ENCODE results near the gene TLDC2.

The TLDC2 gene

DNA sequence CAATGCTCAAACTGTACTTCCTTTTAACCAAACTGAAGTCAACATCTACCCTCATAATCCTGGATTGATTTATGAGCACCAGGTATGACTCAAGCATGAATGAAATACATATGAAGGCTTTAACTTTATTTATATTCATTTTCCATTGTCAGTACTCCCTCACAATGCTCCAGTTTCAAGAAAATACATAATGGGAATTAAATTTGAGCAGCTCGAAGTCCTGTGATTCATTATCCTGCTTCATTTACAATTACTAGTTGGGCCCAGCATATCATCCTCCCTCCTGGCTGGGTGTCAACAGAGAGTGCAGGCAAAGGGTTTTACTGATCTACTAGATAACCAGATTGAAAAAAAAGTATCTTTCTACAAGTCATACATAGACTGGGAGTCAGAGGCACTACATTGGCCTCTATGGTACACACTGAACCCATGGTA, 65.5 kb downstream of the TLDC2 start:
- in situ Hi-C loops (cut with MboI; ENCODE audit: low pct_unique_long_range_greater_than_20kb, low sequenced_read_pairs, unreplicated experiment): no loop called here
- DNase-seq (ENCODE audit: low spot score): no peak
- TF ChIP-seq, protein P1, sequence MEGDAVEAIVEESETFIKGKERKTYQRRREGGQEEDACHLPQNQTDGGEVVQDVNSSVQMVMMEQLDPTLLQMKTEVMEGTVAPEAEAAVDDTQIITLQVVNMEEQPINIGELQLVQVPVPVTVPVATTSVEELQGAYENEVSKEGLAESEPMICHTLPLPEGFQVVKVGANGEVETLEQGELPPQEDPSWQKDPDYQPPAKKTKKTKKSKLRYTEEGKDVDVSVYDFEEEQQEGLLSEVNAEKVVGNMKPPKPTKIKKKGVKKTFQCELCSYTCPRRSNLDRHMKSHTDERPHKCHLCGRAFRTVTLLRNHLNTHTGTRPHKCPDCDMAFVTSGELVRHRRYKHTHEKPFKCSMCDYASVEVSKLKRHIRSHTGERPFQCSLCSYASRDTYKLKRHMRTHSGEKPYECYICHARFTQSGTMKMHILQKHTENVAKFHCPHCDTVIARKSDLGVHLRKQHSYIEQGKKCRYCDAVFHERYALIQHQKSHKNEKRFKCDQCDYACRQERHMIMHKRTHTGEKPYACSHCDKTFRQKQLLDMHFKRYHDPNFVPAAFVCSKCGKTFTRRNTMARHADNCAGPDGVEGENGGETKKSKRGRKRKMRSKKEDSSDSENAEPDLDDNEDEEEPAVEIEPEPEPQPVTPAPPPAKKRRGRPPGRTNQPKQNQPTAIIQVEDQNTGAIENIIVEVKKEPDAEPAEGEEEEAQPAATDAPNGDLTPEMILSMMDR (IDR thresholded peaks at IDR 0.05; ENCODE audit: extremely low read depth, insufficient read depth, missing control alignments): no peak
